Measurements from ENCODE around the gene NCOA1.
"Not testable (repeated sequence)": the region's sequence is repeated elsewhere in the genome, so short reads cannot be mapped to it uniquely, and the experiment has no call there.

NCOA1 gene

GRCh38 chr2:24792874-24793760 lies 302.1 kb downstream of the NCOA1 start, which contains the start of the genes CENPO and PTRHD1:
CENPO (plus strand) TSS chr2:24793425; CDS start chr2:24793920, 495 bp downstream.
PTRHD1 (minus strand) TSS chr2:24793391; CDS start chr2:24793377, 14 bp downstream.
- peak; percentile 98 for DNase-seq (ENCODE audit: low spot score)

DNA sequence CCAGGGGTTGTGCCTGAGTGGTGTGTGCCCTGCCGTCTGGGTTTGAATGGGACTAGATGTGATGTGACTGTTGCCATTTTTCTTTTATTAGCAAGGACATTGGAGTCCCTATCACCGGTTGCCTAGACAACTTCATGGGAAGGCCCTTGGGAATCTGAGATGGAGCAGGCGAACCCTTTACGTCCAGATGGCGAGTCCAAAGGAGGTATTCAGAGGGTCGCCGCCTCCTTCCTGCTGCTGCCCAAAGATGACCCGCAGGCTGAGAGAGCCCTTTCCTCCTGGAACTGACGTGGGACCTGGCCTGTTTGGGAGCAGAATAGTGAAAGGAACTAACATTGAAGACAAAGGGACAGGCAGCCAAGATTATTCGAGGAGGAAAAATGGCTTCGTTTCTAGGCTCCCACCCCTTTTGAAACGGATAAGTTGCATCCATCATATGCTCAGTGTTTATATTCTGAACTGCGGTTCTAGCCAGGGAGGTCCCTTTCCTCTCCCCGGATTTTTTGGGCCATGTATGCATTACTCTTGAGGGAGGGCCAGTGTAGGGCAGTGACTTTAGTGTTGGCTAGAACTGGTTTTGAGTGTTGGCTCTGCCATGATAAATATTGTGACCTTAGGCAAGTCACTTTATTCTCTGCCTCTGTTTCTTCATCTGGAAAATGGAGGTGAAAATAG lies 302.8 kb downstream of the NCOA1 start:
- DNase-seq (ENCODE audit: low spot score) = peak; percentile 20

DNA sequence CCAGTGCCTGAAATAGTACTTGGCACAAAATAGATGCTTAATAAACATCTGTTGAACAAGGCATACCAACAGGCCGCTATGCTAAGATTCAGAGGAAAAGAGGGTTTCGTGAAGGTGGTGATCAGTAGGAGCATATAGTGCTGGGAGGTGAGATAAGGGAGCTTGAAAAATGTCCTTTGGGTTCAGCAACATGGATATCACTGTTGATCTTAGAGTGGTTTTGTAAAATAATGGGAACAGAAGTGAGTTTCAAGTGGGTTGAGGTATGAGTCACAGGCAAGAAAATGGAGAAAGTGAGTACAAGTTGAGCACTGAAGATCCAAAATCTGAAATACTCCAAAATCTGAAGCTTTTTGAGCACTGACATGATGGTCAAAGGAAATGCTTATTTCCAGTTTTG lies 306.6 kb downstream of the NCOA1 start:
- DNase-seq (ENCODE audit: low spot score) = no peak

GRCh38 chr2:24800487-24800886 lies 309.4 kb downstream of the NCOA1 start:
- not testable (repeated sequence) for DNase-seq (ENCODE audit: low spot score)

DNA sequence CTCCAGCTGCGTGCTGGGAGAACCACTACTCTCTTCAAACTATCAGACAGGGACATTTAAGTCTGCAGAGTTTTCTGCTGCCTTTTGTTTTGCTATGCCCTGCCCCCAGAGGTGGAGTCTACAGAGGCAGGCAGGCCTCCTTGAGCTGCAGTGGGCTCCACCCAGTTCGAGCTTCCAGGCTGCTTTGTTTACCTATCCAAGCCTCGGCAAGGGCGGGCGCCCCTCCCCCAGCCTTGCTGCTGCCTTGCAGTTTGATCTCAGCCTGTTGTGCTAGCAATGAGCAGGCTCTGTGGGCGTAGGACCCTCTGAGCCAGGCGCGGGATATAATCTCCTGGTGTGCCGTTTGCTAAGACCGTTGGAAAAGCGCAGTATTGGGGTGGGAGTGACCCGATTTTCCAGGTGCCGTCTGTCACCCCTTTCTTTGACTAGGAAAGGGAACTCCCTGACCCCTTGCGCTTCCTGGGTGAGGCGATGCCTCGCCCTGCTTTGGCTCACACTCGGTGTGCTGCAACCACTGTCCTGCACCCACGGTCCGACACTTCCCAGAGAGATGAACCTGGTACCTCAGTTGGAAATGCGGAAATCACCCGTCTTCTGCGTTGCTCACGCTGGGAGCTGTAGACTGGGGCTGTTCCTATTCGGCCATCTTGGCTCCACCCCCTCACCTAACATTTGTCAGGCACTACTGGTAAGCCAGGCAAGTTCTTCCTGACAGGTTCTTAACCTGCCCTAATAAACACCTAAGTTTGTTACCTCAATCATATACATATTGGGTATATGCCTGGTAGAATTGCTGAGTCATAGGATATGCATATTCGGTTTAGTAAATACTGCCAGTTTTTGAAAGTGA lies 315.0 kb downstream of the NCOA1 start:
- not testable (repeated sequence) for DNase-seq (ENCODE audit: low spot score)

- no peak for DNase-seq (ENCODE audit: low spot score)
Measured at GRCh38 chr2:24806661-24807036, 315.6 kb downstream of the NCOA1 start.

GRCh38 chr2:24809316-24810007 lies 318.4 kb downstream of the NCOA1 start:
- no peak for DNase-seq (ENCODE audit: low spot score)

DNA sequence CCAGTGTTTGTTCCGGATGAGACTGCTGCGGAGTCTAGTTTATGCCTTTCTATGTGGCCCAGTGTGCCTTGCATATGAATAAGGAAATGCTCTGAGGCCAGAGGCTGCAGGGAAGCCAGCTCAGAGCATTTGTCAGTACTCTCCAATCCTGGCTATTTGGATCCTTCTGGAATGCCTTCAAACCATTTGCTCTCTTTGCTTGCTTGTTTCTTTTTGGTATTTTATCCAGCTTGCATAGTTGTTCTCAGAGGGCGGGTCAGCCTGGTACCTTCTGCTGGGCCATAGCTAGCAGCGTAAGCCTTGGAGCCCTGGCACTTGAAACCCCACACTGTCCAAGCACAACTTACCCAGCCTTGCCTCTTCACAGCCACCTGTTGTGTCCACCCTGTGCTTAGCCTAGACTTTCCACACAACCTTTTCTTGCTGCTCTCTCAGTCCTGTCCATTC lies 322.7 kb downstream of the NCOA1 start:
- DNase-seq (ENCODE audit: low spot score) = no peak

DNA sequence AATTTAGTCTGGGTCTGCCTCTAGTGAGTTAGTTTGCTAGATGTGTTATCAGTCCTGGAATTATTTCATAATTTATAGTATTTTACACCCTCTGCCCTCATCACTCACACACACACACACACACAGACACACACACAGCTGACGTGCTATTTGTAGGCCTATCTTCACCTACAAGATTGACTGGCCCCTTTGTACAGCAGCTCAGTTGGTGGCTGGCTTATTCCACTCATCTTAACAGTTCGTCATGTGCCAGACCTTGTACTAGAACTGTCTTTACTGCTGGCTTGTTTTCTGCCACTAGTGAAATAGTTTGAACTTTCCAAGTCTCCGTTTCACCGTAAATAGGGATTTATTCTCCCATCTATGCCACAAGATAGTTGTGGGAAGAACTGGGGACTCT lies 323.5 kb downstream of the NCOA1 start:
- DNase-seq (ENCODE audit: low spot score) = no peak

- DNase-seq (ENCODE audit: low spot score) = no peak
Measured at GRCh38 chr2:24815171-24815570, 324.1 kb downstream of the NCOA1 start.

DNA sequence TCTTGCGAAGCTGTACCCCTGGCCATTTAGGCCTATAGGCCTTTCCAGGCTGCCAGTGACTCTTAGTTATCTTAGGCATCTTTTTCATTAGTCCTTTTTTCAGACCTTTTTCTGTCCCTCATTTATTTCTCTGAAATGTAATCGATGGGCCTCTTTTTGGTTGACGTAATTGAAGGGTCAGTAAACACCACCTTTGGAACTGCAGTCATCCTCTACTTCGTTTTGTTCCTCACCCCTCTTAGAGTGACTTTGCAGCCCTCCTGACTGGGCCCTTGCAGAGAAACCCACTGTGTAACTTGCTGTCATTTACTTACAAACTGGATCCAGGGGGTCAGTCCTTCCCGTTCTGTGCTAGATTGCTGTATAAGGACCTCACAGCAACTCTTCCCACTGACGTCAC lies 325.4 kb downstream of the NCOA1 start:
- no peak for DNase-seq (ENCODE audit: low spot score)

DNA sequence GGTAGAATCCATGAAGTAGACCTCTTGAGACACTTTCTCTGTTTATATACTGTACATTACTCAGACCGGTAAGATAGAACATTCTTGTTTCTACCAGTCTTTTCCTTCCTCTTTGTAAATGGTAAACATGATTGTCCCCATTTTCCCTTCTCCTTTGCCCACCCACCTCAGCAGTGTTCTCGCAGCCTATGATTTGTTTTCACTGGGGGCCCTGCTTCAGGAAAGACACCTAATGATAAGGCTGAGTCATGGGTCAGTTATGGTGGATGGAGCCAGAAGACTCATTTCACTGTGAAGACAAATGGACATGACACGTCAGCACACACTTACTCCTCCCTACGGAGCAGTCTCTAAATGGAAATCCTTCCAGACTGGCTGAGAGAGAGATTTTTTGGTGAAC lies 325.8 kb downstream of the NCOA1 start:
- peak; percentile 73 for DNase-seq (ENCODE audit: low spot score)

GRCh38 chr2:24818721-24819167 lies 327.7 kb downstream of the NCOA1 start:
- no peak for DNase-seq (ENCODE audit: low spot score)

DNA sequence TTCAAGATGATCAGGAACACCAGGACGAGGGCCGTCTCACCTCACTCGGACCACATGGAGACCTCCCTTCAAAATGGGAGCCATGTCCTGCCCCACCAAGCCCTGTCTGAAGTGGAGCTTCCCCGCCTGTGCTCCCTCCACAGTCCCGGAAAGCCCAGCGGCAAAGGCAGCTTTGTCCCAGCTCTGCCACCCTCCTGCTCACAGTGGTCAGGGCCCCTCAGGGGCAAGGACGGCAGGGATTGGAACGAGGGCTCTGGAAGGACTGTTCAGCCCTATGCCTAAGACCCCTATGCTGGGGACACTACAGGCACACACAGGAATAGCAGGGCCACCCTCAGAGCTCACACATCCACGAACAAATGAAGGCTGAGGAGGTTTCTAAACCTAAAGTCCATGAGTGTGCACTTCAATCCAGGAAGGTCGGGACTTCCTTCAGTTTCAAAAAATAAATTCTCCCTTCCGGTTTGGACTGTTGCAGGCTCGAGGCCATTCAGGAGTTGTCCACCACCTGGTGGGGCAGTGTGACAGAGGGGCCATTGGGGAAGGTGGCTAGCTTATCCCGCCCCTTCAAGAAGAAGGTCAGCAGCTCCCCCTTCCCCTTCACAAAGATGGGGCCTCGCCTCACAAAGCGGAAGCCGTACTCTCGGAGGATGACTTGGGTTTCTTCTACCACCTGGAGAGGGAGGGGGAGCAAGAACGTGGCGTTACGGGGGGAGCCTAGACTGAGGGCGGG lies 328.6 kb downstream of the NCOA1 start:
- no peak for DNase-seq (ENCODE audit: low spot score)

- DNase-seq (ENCODE audit: low spot score) = no peak
Measured at GRCh38 chr2:24820175-24820513, 329.1 kb downstream of the NCOA1 start.
